ENCODE results near the gene KRT17. TPM values are rescaled to one million over a fixed set of nuclear protein-coding genes. Genes with fewer than 3 reads are reported as not detected.

Gene KRT17
- total RNA-seq, 4 donors from 2014 or later = 1.5 TPM; not detected in 3

DNA sequence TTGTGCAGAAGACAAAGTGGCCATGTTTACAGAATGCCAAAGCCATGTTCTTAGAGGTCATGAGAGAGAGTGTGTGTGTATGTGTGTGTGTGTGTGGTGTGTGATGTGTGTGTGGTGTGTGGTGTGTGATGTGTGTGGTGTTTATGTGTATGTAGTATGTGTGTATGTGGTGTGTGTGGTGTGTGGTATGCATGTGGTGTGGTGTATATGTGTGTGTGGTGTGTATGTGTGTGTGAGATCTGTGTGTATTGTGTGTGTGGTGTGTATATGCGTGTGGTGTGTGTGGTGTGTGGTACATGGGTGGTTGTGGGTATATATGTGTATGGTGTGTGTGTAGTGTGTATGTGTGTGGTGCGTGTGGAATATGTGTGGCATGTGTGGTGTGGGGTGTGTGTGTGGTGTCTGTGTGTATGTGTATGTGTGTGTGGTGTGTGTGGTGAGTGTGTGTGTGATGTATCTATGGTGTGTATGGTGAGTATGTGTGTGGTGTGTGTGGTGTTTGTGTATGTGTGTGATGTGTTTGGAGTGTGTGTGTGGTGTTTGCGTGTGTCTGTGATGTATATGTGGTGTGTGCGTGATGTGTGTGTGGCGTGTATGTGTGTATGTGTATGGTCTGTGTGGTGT lies 8.2 kb upstream of the KRT17 start:
- peaks cover 0 to 19% (median 12%) of the 10 kb centered on the region in 4 donors for H3K4me1 ChIP-seq
- no peak for DNase-seq (ENCODE audit: low spot score in 2 of 2)
- H3K9me3 ChIP-seq = no peaks in the 10 kb centered on the region
- no peak for TF ChIP-seq EP300 (IDR thresholded peaks at IDR 0.05)
- TF ChIP-seq, protein P1, sequence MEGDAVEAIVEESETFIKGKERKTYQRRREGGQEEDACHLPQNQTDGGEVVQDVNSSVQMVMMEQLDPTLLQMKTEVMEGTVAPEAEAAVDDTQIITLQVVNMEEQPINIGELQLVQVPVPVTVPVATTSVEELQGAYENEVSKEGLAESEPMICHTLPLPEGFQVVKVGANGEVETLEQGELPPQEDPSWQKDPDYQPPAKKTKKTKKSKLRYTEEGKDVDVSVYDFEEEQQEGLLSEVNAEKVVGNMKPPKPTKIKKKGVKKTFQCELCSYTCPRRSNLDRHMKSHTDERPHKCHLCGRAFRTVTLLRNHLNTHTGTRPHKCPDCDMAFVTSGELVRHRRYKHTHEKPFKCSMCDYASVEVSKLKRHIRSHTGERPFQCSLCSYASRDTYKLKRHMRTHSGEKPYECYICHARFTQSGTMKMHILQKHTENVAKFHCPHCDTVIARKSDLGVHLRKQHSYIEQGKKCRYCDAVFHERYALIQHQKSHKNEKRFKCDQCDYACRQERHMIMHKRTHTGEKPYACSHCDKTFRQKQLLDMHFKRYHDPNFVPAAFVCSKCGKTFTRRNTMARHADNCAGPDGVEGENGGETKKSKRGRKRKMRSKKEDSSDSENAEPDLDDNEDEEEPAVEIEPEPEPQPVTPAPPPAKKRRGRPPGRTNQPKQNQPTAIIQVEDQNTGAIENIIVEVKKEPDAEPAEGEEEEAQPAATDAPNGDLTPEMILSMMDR (IDR thresholded peaks at IDR 0.05) = no peak
- no peak for TF ChIP-seq POLR2A (IDR thresholded peaks at IDR 0.05)
- no peaks in the 10 kb centered on the region for H3K27me3 ChIP-seq
- H3K36me3 ChIP-seq = no peaks in the 10 kb centered on the region
- H3K27ac ChIP-seq = no peak overlapping the region
- 75 to 76% methylated on average over 5 of the region's 5 CpGs for WGBS, 2 donors
- H3K4me3 ChIP-seq = no peak overlapping the region

DNA sequence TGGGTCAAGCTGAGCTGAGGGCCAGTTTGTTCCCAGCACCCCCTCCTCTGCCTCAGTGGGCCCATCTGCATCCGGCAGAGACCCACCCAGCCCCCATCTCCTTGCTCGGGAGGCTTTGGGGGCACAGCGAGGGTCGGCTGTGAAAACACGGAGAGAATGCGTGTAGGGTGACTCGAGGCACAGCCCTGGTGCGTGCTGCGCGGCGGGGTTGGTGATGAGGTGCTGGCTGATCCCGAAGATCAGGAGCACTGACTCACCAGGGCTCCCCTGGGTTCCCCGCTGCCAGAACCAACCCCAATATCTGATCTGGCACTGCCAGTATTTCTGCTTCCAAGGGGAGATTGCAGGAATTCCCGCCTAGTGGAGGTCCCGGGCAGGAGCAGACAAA lies 7.5 kb upstream of the KRT17 start:
- 80 to 88% methylated on average over 15 of the region's 15 CpGs for WGBS, 2 donors
- TF ChIP-seq POLR2A (IDR thresholded peaks at IDR 0.05) = no peak
- no peak for TF ChIP-seq EP300 (IDR thresholded peaks at IDR 0.05)
- TF ChIP-seq, protein P1 (IDR thresholded peaks at IDR 0.05) = no peak
- H3K36me3 ChIP-seq = no peaks in the 10 kb centered on the region
- H3K4me1 ChIP-seq = peaks cover 0 to 19% (median 12%) of the 10 kb centered on the region in 4 donors
- H3K27me3 ChIP-seq = no peaks in the 10 kb centered on the region
- no peak overlapping the region for H3K4me3 ChIP-seq
- H3K9me3 ChIP-seq = no peaks in the 10 kb centered on the region
- no peak for DNase-seq (ENCODE audit: low spot score in 2 of 2)
- H3K27ac ChIP-seq = no peak overlapping the region

DNA sequence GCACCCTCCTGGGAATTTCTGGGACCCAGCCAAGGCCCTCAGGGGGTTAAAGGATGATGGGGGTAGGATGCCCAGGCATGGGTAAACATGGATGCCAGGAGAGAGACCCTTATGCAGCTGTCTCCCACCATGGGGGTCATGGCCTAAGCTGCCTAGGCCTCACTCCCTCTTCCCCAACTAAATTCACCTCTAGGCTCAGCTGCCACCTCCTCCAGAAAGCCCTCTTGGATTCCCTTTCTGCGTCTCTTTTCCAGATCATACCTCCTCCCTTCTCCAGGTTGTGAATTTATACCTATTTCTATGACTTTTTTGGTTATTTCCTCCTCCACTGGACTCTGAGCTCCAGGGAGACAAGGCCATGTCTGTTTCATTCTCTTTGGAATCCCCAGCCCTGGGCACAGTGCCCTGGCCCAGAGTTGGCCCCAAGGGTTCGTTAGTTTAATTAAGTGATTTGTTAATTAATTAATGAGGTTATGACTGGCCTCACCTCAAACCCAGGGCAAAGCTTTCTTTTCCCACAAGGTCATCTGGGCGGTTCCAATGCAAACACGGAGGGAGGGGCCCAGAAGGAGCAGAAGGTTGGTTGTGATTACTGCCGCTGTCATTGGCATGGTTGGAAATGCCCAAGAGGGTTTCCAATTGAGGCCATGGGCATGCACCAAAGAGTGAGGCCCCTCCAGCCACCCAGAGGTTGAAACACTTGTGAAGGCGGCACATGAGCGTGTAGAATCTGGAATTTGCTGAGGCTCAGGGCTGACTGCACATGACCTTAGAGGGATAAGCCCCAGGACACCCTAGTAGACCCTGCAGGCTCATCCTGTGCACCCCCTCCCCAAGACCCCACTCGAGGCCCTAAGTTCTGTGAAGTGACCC lies 6.9 kb upstream of the KRT17 start:
- Histone ChIP-seq H3K27me3 (no peaks in the 10 kb centered on the region), H3K4me3 (no peak overlapping the region), H3K9me3 (no peaks in the 10 kb centered on the region), H3K36me3 (no peaks in the 10 kb centered on the region), H3K4me1 (peaks cover 0 to 19% (median 12%) of the 10 kb centered on the region in 4 donors), H3K27ac (no peak overlapping the region)
- 85 to 90% methylated on average over 8 of the region's 8 CpGs for WGBS, 2 donors
- TF ChIP-seq POLR2A (IDR thresholded peaks at IDR 0.05) (no peak), EP300 (IDR thresholded peaks at IDR 0.05) (no peak)
- TF ChIP-seq, protein P1 (IDR thresholded peaks at IDR 0.05) = no peak
- DNase-seq (ENCODE audit: low spot score in 2 of 2) = no peak

DNA sequence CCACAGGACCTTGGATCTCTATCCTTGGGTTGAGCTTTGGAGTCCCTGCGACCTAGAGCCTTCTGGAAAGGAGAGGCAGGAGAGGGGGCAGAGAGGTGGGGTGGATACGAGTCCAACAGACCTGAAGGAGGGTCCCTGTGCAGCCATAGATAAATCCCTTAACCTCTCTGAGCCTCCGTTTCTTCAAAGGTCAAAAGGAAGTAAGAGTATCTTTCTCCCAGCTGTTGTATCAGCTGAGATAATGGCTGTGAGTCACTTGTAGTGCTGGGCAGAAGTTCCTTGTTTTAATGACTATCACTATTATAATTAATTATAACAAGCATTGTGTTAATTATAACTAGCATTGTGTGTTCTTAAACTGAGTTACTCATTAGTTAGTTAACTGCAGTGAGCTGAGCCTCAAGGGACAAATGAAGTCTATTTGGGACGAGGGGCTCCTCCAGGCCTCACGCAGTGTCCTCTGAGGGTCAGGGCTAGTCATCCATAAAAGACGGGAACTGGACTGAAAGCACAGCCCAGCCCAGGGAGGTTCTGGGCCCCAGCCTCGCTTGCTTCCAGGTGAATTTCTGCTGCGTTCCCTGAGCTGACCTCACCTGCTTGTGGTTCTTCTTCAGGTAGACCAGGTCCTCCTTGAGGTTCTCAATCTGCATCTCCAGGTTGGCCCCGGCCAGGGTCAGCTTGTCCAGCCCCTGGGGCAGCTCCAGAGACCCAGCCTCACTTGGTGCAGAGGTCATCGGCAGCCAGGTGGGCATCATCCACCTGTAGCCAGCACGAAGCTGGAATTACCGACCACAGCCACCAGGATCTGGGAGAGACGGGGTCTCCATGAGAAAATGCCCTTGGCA lies 5.7 kb upstream of the KRT17 start:
- Histone ChIP-seq H3K27me3 (no peaks in the 10 kb centered on the region), H3K4me1 (peaks cover 0 to 8% (median 6%) of the 10 kb centered on the region in 4 donors), H3K27ac (no peak overlapping the region), H3K9me3 (no peaks in the 10 kb centered on the region), H3K36me3 (no peaks in the 10 kb centered on the region), H3K4me3 (no peak overlapping the region)
- WGBS, 2 donors = 76 to 82% methylated on average over 13 of the region's 13 CpGs
- no peak for DNase-seq (ENCODE audit: low spot score in 2 of 2)
- TF ChIP-seq EP300 (IDR thresholded peaks at IDR 0.05) (no peak), POLR2A (IDR thresholded peaks at IDR 0.05) (no peak)
- TF ChIP-seq, protein P1 (IDR thresholded peaks at IDR 0.05) = no peak
